PC-9 (cell line): ENCODE results near the gene EXT2. TPM values are rescaled to one million over a fixed set of nuclear protein-coding genes. Genes with fewer than 3 reads are reported as not detected.

Source experiments
- BruUV-seq: library from RNA; stranded (reverse); fragments of 400-500 nt; replicated peaks from 2 replicates; lab custom pipeline; 2021; lab: Mats Ljungman, UMichigan
- CTCF ChIA-PET: fragments of 300-600 bp; sonication (Branson Sonifier 250); formaldehyde crosslinking; loops from one replicate; lab custom pipeline; 2022; ENCODE audit warnings: antibody characterized with exemption; lab: Charles Lee
- POLR2A ChIA-PET: fragments of 300-600 bp; sonication (Branson Sonifier 250); formaldehyde crosslinking; loops from one replicate; lab custom pipeline; 2022; ENCODE audit warnings: antibody characterized with exemption; ENCODE audit not compliant: unreplicated experiment; lab: Charles Lee
- DNase-seq, 2 experiments: peaks; one replicate each; pipeline versions ENCODE4 v3.0.0 to v3.0.0-alpha.2; 2015 to 2022; ENCODE audit warnings: mixed read lengths in 1 of 2
- H2AFZ ChIP-seq: fragments of 200-600 bp; sonication (generic); 2 replicates; pipeline ENCODE4 v1.8.1; 2017; ENCODE audit warnings: antibody characterized with exemption
- H3F3A ChIP-seq: fragments of 200-600 bp; sonication (generic); 2 replicates; pipeline ENCODE4 v1.8.1; 2017; ENCODE audit warnings: antibody characterized with exemption, mild to moderate bottlenecking, low read depth; ENCODE audit not compliant: insufficient read depth
- H3K27ac ChIP-seq: fragments of 200-600 bp; sonication (generic); 2 replicates; pipeline ENCODE4 v1.6.1; 2016; ENCODE audit warnings: mixed run types
- H3K27me3 ChIP-seq: fragments of 200-600 bp; sonication (generic); 2 replicates; pipeline ENCODE4 v1.6.1; 2016; ENCODE audit warnings: low read depth, mixed run types; ENCODE audit not compliant: insufficient read depth
- H3K36me3 ChIP-seq: fragments of 200-600 bp; sonication (generic); 2 replicates; pipeline ENCODE4 v1.6.1; 2016; ENCODE audit warnings: low read depth, mixed run types
- H3K4me1 ChIP-seq: fragments of 200-600 bp; sonication (generic); replicated peaks from 2 replicates; pipeline ENCODE4 v1.6.1; 2016; ENCODE audit warnings: mixed run types; ENCODE audit not compliant: insufficient read depth
- H3K4me2 ChIP-seq: fragments of 200-600 bp; sonication (generic); 2 replicates; pipeline ENCODE4 v1.6.1; 2017; ENCODE audit warnings: mixed run types
- H3K4me3 ChIP-seq: fragments of 200-600 bp; sonication (generic); 2 replicates; pipeline ENCODE4 v1.6.1; 2016; ENCODE audit warnings: mixed run types
- H3K79me2 ChIP-seq: fragments of 200-600 bp; sonication (generic); 2 replicates; pipeline ENCODE4 v1.6.1; 2017; ENCODE audit warnings: low read depth, mixed run types
- H3K9me2 ChIP-seq: fragments of 200-600 bp; sonication (generic); 2 replicates; pipeline ENCODE4 v1.8.1; 2017; ENCODE audit warnings: mild to moderate bottlenecking; ENCODE audit not compliant: insufficient read depth
- H3K9me3 ChIP-seq: fragments of 200-600 bp; sonication (generic); 2 replicates; pipeline ENCODE4 v1.8.1; 2016; ENCODE audit warnings: low read depth; ENCODE audit not compliant: insufficient read depth
- H4K20me1 ChIP-seq: fragments of 200-600 bp; sonication (generic); 2 replicates; pipeline ENCODE4 v1.8.1; 2017; ENCODE audit not compliant: insufficient read depth
- EZH2 ChIP-seq: fragments of 200-600 bp; sonication (generic); IDR thresholded peaks from 2 replicates; pipeline ENCODE4 v1.8.0; 2017; ENCODE audit warnings: antibody characterized with exemption, low read depth
- intact Hi-C: fragments of 100-400 bp; cut with micrococcal nuclease; formaldehyde crosslinking; loops from one replicate; pipeline ENCODE4 v1.10.0; 2022; ENCODE audit not compliant: unreplicated experiment
- total RNA-seq: library from RNA; stranded (reverse); gene quantifications from 2 replicates; pipeline ENCODE4 v1.2.3, GENCODE V29; 2021
- TF ChIP-seq, protein P1 (sequence below): fragments of 200-600 bp; sonication (generic); conservative IDR thresholded peaks from 2 replicates; pipeline ENCODE4 v1.6.1; 2017; ENCODE audit warnings: mixed run types, antibody characterized with exemption, mild to moderate bottlenecking, moderate library complexity

EXT2 gene
- total RNA-seq, 1 experiment from 2014 or later, result 72.4 TPM

DNA sequence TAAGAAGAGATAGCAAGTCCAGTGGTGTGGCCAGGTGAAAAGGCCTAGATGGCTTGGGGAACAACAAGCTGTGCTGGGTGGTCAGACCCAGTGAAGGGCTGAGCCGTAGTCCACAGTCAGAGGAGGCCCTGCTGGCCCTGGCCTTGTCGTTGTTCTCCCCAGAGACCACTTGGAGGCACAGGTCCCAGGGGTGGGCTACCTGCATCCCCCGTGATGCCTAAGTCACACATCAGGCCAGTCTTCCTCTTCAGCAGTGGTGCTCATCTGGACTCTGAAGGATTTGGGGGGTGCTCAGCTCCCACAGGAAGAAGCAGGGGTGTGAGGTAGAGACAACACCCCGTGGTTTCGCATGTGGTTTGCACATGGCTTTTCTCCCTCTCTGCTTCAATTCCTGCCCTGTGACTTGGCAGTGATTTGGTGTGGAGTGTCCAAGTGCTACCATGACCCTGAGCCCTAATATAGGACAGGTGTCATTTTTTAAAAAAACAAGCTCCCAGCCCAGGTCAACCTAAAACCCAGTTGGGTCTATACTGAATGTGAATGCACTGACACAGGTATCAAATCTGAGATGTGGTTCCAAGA, 163.5 kb downstream of the EXT2 start:
- Histone ChIP-seq H3K9me3 (no peaks in the 10 kb centered on the region), H3F3A (no peaks in the 10 kb centered on the region), H3K4me2 (no peak overlapping the region), H3K79me2 (no peaks in the 10 kb centered on the region), H2AFZ (no peak overlapping the region), H3K4me3 (no peak overlapping the region), H3K4me1 (no peaks in the 10 kb centered on the region), H3K27me3 (no peaks in the 10 kb centered on the region), H3K36me3 (no peaks in the 10 kb centered on the region), H4K20me1 (no peaks in the 10 kb centered on the region), H3K9me2 (no peaks in the 10 kb centered on the region), H3K27ac (no peak overlapping the region)
- BruUV-seq, result no TSS peak
- intact Hi-C loops, result no loop called here
- CTCF ChIA-PET, result no interaction called here
- DNase-seq, result no peak
- POLR2A ChIA-PET, result no interaction called here
- TF ChIP-seq EZH2, result no peak
- TF ChIP-seq, protein P1, sequence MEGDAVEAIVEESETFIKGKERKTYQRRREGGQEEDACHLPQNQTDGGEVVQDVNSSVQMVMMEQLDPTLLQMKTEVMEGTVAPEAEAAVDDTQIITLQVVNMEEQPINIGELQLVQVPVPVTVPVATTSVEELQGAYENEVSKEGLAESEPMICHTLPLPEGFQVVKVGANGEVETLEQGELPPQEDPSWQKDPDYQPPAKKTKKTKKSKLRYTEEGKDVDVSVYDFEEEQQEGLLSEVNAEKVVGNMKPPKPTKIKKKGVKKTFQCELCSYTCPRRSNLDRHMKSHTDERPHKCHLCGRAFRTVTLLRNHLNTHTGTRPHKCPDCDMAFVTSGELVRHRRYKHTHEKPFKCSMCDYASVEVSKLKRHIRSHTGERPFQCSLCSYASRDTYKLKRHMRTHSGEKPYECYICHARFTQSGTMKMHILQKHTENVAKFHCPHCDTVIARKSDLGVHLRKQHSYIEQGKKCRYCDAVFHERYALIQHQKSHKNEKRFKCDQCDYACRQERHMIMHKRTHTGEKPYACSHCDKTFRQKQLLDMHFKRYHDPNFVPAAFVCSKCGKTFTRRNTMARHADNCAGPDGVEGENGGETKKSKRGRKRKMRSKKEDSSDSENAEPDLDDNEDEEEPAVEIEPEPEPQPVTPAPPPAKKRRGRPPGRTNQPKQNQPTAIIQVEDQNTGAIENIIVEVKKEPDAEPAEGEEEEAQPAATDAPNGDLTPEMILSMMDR, result no peak

DNA sequence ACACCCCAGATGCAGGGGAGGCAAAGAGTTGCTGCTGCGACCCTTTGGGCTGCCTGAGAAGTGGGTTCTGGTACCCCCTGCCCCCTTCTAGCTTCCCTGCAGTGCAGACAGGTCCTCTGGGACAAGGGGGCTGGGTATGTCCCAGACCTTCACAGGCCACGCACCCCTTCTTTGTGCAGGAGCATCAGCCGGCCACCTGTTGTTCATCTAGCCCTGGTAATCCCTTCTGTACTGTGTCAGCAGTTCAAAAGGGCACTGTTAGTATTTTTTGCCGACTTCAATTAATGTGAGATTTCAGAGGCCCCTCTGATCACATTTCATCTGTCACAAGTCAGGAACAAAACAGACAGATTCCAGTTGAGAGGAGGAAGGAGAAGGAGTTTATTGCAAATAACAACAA, 164.6 kb downstream of the EXT2 start:
- no peak overlapping the region for H3K4me2 ChIP-seq
- no peaks in the 10 kb centered on the region for H3K4me1 ChIP-seq
- BruUV-seq, result no TSS peak
- intact Hi-C loops, result no loop called here
- no peaks in the 10 kb centered on the region for H3K9me2 ChIP-seq
- no peaks in the 10 kb centered on the region for H3F3A ChIP-seq
- no peaks in the 10 kb centered on the region for H4K20me1 ChIP-seq
- no peaks in the 10 kb centered on the region for H3K9me3 ChIP-seq
- no peaks in the 10 kb centered on the region for H3K79me2 ChIP-seq
- no peak overlapping the region for H3K4me3 ChIP-seq
- 0 out of 2 replicates have a peak, but pooled peaks cover 3% of the 10 kb centered on the region for H3K27me3 ChIP-seq
- TF ChIP-seq, protein P1, result no peak
- TF ChIP-seq EZH2, result no peak
- H3K36me3 ChIP-seq, result no peaks in the 10 kb centered on the region
- DNase-seq, result no peak
- H2AFZ ChIP-seq, result no peak overlapping the region
- no peak overlapping the region for H3K27ac ChIP-seq
- POLR2A ChIA-PET, result no interaction called here
- CTCF ChIA-PET, result no interaction called here

DNA sequence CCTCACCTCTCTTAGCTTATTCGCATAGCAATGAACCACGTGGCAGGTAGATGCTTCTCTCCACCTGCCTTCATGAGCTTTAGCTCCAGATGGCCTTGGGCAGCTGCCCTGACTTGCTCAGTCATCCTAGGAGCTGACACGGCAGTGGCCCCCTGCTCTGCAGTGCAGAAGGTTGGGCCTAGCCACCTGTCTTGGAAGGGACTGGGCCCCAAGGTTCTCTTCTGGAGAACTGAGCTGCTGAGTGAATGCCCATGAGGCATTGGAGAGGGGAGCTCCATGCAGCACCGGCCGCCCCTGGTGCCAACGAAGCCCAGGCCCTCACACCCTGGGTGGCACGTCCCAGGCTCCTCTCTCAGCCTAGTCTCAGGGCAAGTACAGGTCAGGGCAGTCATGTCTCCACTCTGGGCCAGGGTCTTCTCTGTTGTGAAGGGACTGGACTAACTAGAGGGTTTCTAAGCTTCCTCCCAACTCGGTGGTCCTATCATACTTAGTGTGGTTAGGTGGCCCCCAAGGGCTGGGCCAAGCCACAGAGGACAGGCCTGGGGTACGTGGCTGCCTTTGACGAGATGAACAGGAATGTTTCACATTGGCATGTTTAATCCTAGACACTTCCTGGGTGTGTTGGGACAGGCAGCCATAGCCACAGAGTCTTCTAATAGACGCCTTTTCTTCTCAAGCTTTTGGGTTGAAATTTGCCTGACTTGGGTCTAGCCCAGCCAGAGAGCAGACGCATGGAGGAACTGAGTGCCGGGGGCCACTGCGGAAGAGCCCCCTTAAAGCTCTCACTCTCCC, 166.5 kb downstream of the EXT2 start:
- no peaks in the 10 kb centered on the region for H3K9me2 ChIP-seq
- no peaks in the 10 kb centered on the region for H3K4me1 ChIP-seq
- H4K20me1 ChIP-seq, result no peaks in the 10 kb centered on the region
- no peak overlapping the region for H3K4me3 ChIP-seq
- DNase-seq, result no peak
- peaks cover 18% of the 10 kb centered on the region for H3K27me3 ChIP-seq
- no peaks in the 10 kb centered on the region for H3K79me2 ChIP-seq
- no peak for TF ChIP-seq EZH2
- TF ChIP-seq, protein P1, result no peak
- H3K9me3 ChIP-seq, result no peaks in the 10 kb centered on the region
- BruUV-seq, result no TSS peak
- intact Hi-C loops, result no loop called here
- no peak overlapping the region for H3K4me2 ChIP-seq
- H3K27ac ChIP-seq, result no peak overlapping the region
- ChIA-PET CTCF (no interaction called here), POLR2A (no interaction called here)
- no peaks in the 10 kb centered on the region for H3F3A ChIP-seq
- H3K36me3 ChIP-seq, result no peaks in the 10 kb centered on the region
- no peak overlapping the region for H2AFZ ChIP-seq
